ENCODE measurements around the gene ZNF546.

DNA sequence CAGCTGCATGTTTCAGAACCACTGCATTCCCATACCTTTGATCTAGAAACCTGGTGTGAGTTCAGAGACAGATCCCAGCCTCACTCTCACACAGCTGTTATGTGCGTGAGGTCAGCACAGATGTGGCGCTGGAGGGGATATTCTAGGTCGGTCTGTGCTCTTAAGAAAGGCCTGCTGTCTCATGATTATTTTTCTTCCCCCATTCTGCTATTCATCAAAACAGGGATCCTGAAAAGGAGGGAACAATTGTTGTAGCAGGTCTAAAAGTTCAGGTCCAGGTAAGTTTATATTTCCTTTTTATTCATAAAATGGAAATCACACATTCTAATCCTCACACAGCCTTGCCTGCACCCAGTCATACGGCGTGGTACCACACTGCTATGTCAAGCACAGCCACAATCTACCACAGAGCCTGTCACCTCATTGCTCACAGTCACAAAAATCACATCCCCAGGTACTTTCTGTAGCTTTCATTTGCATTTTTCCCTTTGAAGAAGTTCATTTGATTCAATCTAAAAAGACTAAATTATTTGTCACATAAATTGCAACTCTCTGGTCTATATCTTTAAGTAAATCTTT, 867 bp downstream of the ZNF546 start:
- TF ChIP-seq, protein P1, sequence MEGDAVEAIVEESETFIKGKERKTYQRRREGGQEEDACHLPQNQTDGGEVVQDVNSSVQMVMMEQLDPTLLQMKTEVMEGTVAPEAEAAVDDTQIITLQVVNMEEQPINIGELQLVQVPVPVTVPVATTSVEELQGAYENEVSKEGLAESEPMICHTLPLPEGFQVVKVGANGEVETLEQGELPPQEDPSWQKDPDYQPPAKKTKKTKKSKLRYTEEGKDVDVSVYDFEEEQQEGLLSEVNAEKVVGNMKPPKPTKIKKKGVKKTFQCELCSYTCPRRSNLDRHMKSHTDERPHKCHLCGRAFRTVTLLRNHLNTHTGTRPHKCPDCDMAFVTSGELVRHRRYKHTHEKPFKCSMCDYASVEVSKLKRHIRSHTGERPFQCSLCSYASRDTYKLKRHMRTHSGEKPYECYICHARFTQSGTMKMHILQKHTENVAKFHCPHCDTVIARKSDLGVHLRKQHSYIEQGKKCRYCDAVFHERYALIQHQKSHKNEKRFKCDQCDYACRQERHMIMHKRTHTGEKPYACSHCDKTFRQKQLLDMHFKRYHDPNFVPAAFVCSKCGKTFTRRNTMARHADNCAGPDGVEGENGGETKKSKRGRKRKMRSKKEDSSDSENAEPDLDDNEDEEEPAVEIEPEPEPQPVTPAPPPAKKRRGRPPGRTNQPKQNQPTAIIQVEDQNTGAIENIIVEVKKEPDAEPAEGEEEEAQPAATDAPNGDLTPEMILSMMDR (IDR thresholded peaks at IDR 0.05; ENCODE audit: extremely low read depth in 1 of 2, insufficient read depth in 1 of 2, low read depth in 1 of 2, low read length in 2 of 2): no peak
- TF ChIP-seq JUN (IDR thresholded peaks at IDR 0.05; ENCODE audit: borderline replicate concordance, insufficient read depth, insufficient read length, low read depth): no peak
- no peak for TF ChIP-seq POLR2AphosphoS5 (IDR thresholded peaks at IDR 0.05; ENCODE audit: insufficient read depth, low read depth, low read length)
- no peak for TF ChIP-seq EZH2 (IDR thresholded peaks at IDR 0.05; ENCODE audit: borderline replicate concordance, low read depth, low read length, severe bottlenecking)
- TF ChIP-seq MAX (IDR thresholded peaks at IDR 0.05; ENCODE audit: insufficient read depth, insufficient read length): no peak
- no peak for TF ChIP-seq POLR2A (IDR thresholded peaks at IDR 0.05; ENCODE audit: low read depth, low read length)
- TF ChIP-seq MYC (IDR thresholded peaks at IDR 0.05; ENCODE audit: low read depth, low read length): no peak
- TF ChIP-seq FOS (IDR thresholded peaks at IDR 0.05; ENCODE audit: borderline replicate concordance, insufficient read depth, low read length): no peak
- no peak for TF ChIP-seq GATA2 (IDR thresholded peaks at IDR 0.05; ENCODE audit: insufficient read depth, insufficient read length, low read depth, low read length)

Measured in endothelial cell of umbilical vein (primary cell).